Caco-2 (cell line): ENCODE measurements around the gene NOTCH1. TPM values are rescaled to one million over a fixed set of nuclear protein-coding genes. Genes with fewer than 3 reads are reported as not detected.

ENCODE experiments used
- BruUV-seq: library from RNA; stranded (reverse); fragments of 400-500 nt; replicated peaks from 2 replicates; lab custom pipeline; 2021; lab: Mats Ljungman, UMichigan
- CTCF ChIA-PET: fragments of 300-600 bp; sonication (Branson Sonifier 250); formaldehyde crosslinking; loops from one replicate; lab custom pipeline; 2022; ENCODE audit warnings: antibody characterized with exemption; lab: Charles Lee
- POLR2A ChIA-PET: fragments of 300-600 bp; sonication (Branson Sonifier 250); formaldehyde crosslinking; loops from one replicate; lab custom pipeline; 2022; ENCODE audit warnings: antibody characterized with exemption; lab: Charles Lee
- DNase-seq, 2 experiments: peaks; one replicate each; pipeline versions ENCODE4 v3.0.0 to v3.0.0-alpha.2; 2020 to 2022
- H3K27me3 ChIP-seq: replicated peaks from 2 replicates; pipeline ENCODE4 v1.6.0; 2011; ENCODE audit warnings: low read length; ENCODE audit not compliant: control insufficient read depth, insufficient read depth
- H3K36me3 ChIP-seq: 2 replicates; pipeline ENCODE4 v1.5.1; 2011; ENCODE audit warnings: low read length; ENCODE audit not compliant: control insufficient read depth, insufficient read depth
- H3K4me1 ChIP-seq: fragments of 250-450 bp; sonication (Bioruptor Pico); 2 replicates; pipeline ENCODE4 v1.5.1; 2020; ENCODE audit warnings: mild to moderate bottlenecking
- H3K4me3 ChIP-seq: 2 replicates; pipeline ENCODE4 v1.5.1; 2011; ENCODE audit warnings: low read depth, mild to moderate bottlenecking, control low read depth, low read length
- H3K9me3 ChIP-seq: fragments of 250-450 bp; sonication (Bioruptor Pico); 2 replicates; pipeline ENCODE4 v1.5.1; 2020; ENCODE audit warnings: mild to moderate bottlenecking, moderate library complexity
- H3K27ac Mint-ChIP-seq: one replicate; pipeline ENCODE4 v1.8.0; 2022; ENCODE audit warnings: mixed read lengths; ENCODE audit not compliant: unreplicated experiment
- H3K27me3 Mint-ChIP-seq: one replicate; pipeline ENCODE4 v1.8.0; 2022; ENCODE audit warnings: mixed read lengths; ENCODE audit not compliant: insufficient read depth, unreplicated experiment
- H3K36me3 Mint-ChIP-seq: one replicate; pipeline ENCODE4 v1.8.0; 2022; ENCODE audit warnings: mild to moderate bottlenecking, mixed read lengths; ENCODE audit not compliant: insufficient read depth, unreplicated experiment
- H3K4me1 Mint-ChIP-seq: one replicate; pipeline ENCODE4 v1.8.0; 2022; ENCODE audit warnings: low read depth, mixed read lengths; ENCODE audit not compliant: unreplicated experiment
- H3K4me3 Mint-ChIP-seq: one replicate; pipeline ENCODE4 v1.8.0; 2022; ENCODE audit warnings: mild to moderate bottlenecking, moderate library complexity, mixed read lengths; ENCODE audit not compliant: unreplicated experiment
- H3K9me3 Mint-ChIP-seq: one replicate; pipeline ENCODE4 v1.8.0; 2022; ENCODE audit warnings: mixed read lengths; ENCODE audit not compliant: unreplicated experiment
- CTCF ChIP-seq, 2 experiments: fragments of 200-600 bp in 1 of 2; IDR thresholded peaks; 1 replicate in 1 of 2; 2 replicates in 1 of 2; pipeline versions ENCODE4 v1.5.1 to v1.8.0; 2011 to 2022; ENCODE audit warnings: antibody characterized with exemption in 1 of 2, control low read depth in 1 of 2, inconsistent platforms in 1 of 2, low read depth in 1 of 2, low read length in 1 of 2, mild to moderate bottlenecking in 1 of 2, moderate library complexity in 1 of 2; ENCODE audit not compliant: insufficient read depth in 1 of 2, severe bottlenecking in 1 of 2, unreplicated experiment in 1 of 2
- intact Hi-C: fragments of 100-400 bp; cut with micrococcal nuclease; formaldehyde crosslinking; loops from one replicate; pipeline ENCODE4 v1.10.0; 2022; ENCODE audit not compliant: unreplicated experiment
- total RNA-seq: library from RNA; stranded (reverse); gene quantifications from 2 replicates; pipeline ENCODE4 v1.2.3, GENCODE V29; 2022

Gene NOTCH1
- total RNA-seq, 1 experiment from 2014 or later = 6.3 TPM

- Histone ChIP-seq H3K27me3 (no peaks in the 10 kb centered on the region), H3K4me3 (no peak overlapping the region), H3K36me3 (no peaks in the 10 kb centered on the region), H3K4me1 (peaks cover 43% of the 10 kb centered on the region), H3K9me3 (no peaks in the 10 kb centered on the region)
- no peak for DNase-seq
- CTCF ChIA-PET = no interaction called here
- H3K36me3 Mint-ChIP-seq = peaks cover 6% of the 10 kb centered on the region
- H3K4me1 Mint-ChIP-seq = peaks cover 19% of the 10 kb centered on the region
- no peak overlapping the region for H3K4me3 Mint-ChIP-seq
- no peak for TF ChIP-seq CTCF (IDR thresholded peaks at IDR 0.05; ENCODE audit: insufficient read depth in 1 of 2, low read depth in 1 of 2, low read length in 1 of 2, severe bottlenecking in 1 of 2, unreplicated experiment in 1 of 2)
- no peak overlapping the region for H3K27ac Mint-ChIP-seq
- POLR2A ChIA-PET = no interaction called here
- intact Hi-C loops = no loop called here
- BruUV-seq = no TSS peak
- no peaks in the 10 kb centered on the region for H3K27me3 Mint-ChIP-seq
- H3K9me3 Mint-ChIP-seq = no peaks in the 10 kb centered on the region
Observed at GRCh38 chr9:136566901-136567300, 21.1 kb upstream of the NOTCH1 start.

GRCh38 chr9:136566553-136566895 lies 20.7 kb upstream of the NOTCH1 start:
- Histone ChIP-seq H3K27me3 (no peaks in the 10 kb centered on the region), H3K9me3 (0 out of 2 replicates have a peak, but pooled peaks cover 3% of the 10 kb centered on the region), H3K4me3 (no peak overlapping the region), H3K4me1 (peaks cover 39% of the 10 kb centered on the region), H3K36me3 (no peaks in the 10 kb centered on the region)
- peaks cover 15% of the 10 kb centered on the region for H3K4me1 Mint-ChIP-seq
- no peak for TF ChIP-seq CTCF (IDR thresholded peaks at IDR 0.05; ENCODE audit: insufficient read depth in 1 of 2, low read depth in 1 of 2, low read length in 1 of 2, severe bottlenecking in 1 of 2, unreplicated experiment in 1 of 2)
- no TSS peak for BruUV-seq
- CTCF ChIA-PET = no interaction called here
- DNase-seq = no peak
- intact Hi-C loops = no loop called here
- no peaks in the 10 kb centered on the region for H3K27me3 Mint-ChIP-seq
- no peaks in the 10 kb centered on the region for H3K9me3 Mint-ChIP-seq
- H3K36me3 Mint-ChIP-seq = peaks cover 6% of the 10 kb centered on the region
- no peak overlapping the region for H3K27ac Mint-ChIP-seq
- H3K4me3 Mint-ChIP-seq = no peak overlapping the region
- POLR2A ChIA-PET = no interaction called here

- ChIA-PET POLR2A (no interaction called here), CTCF (no interaction called here)
- Mint-ChIP-seq H3K27ac (no peak overlapping the region), H3K4me3 (no peak overlapping the region), H3K27me3 (no peaks in the 10 kb centered on the region), H3K36me3 (peaks cover 6% of the 10 kb centered on the region), H3K9me3 (peaks cover 4% of the 10 kb centered on the region), H3K4me1 (peaks cover 15% of the 10 kb centered on the region)
- peaks cover 33% of the 10 kb centered on the region for H3K4me1 ChIP-seq
- no peak overlapping the region for H3K4me3 ChIP-seq
- no TSS peak for BruUV-seq
- intact Hi-C loops = no loop called here
- H3K27me3 ChIP-seq = no peaks in the 10 kb centered on the region
- DNase-seq = no peak
- no peaks in the 10 kb centered on the region for H3K36me3 ChIP-seq
- H3K9me3 ChIP-seq = peaks cover 6% of the 10 kb centered on the region; the same call in 1 of the 2 replicates
- TF ChIP-seq CTCF (IDR thresholded peaks at IDR 0.05; ENCODE audit: insufficient read depth in 1 of 2, low read depth in 1 of 2, low read length in 1 of 2, severe bottlenecking in 1 of 2, unreplicated experiment in 1 of 2) = no peak
Observed at GRCh38 chr9:136565715-136566552, 20.1 kb upstream of the NOTCH1 start.
